H1 (cell line): Measurements from ENCODE around the gene TCAP. TPM values are rescaled to one million over a fixed set of nuclear protein-coding genes. Genes with fewer than 3 reads are reported as not detected.
"Not testable (repeated sequence)": the region's sequence is repeated elsewhere in the genome, so short reads cannot be mapped to it uniquely, and the experiment has no call there.

ENCODE experiments used
- CTCF ChIA-PET: fragments of 300-600 bp; sonication (Branson Sonifier 250); formaldehyde crosslinking; loops from one replicate; lab custom pipeline; 2021; ENCODE audit not compliant: partially characterized antibody; lab: Charles Lee
- POLR2A ChIA-PET: fragments of 300-600 bp; sonication (Branson Sonifier 250); formaldehyde crosslinking; loops from one replicate; lab custom pipeline; 2021; ENCODE audit warnings: inconsistent platforms; ENCODE audit not compliant: partially characterized antibody; lab: Charles Lee
- DNase-seq, 2 experiments: peaks; one replicate each; pipeline versions ENCODE4 v3.0.0 to v3.0.0-alpha.2; 2010 to 2022; ENCODE audit warnings: low spot score in 2 of 2, low read depth in 1 of 2, mixed read lengths in 1 of 2
- FAIRE-seq: peaks from 2 replicates; lab custom pipeline; 2011; peaks lifted over from hg19 to GRCh38; lab: Jason Lieb, UNC
- H2AFZ ChIP-seq: 2 replicates; pipeline ENCODE4 v1.8.1; 2012; ENCODE audit warnings: low read length, inconsistent platforms
- H2AK5ac ChIP-seq: 2 replicates; pipeline ENCODE4 v1.6.1; 2013; ENCODE audit warnings: low read depth, low read length
- H2BK120ac ChIP-seq: replicated peaks from 2 replicates; pipeline ENCODE3; 2013; ENCODE audit warnings: low read depth, low read length, inconsistent platforms
- H2BK12ac ChIP-seq: 2 replicates; pipeline ENCODE4 v1.6.1; 2013; ENCODE audit warnings: low read depth, low read length
- H2BK15ac ChIP-seq: 2 replicates; pipeline ENCODE4 v1.6.1; 2013; ENCODE audit warnings: low read length
- H2BK20ac ChIP-seq: 2 replicates; pipeline ENCODE4 v1.6.1; 2013; ENCODE audit warnings: low read length
- H2BK5ac ChIP-seq: 2 replicates; pipeline ENCODE4 v1.6.1; 2013; ENCODE audit warnings: low read depth, low read length
- H3K14ac ChIP-seq: 2 replicates; pipeline ENCODE4 v1.6.1; 2013; ENCODE audit warnings: inconsistent platforms; ENCODE audit not compliant: insufficient read length
- H3K18ac ChIP-seq: 2 replicates; pipeline ENCODE4 v1.6.1; 2013; ENCODE audit warnings: low read length; ENCODE audit errors: extremely low read depth
- H3K23ac ChIP-seq: 2 replicates; pipeline ENCODE4 v1.6.1; 2013; ENCODE audit warnings: inconsistent platforms; ENCODE audit not compliant: insufficient read length
- H3K23me2 ChIP-seq: 2 replicates; pipeline ENCODE4 v1.6.1; 2013; ENCODE audit warnings: low read depth, low read length
- H3K27ac ChIP-seq: 2 replicates; pipeline ENCODE4 v1.6.1; 2011; ENCODE audit warnings: low read depth, low read length, inconsistent platforms
- H3K27me3 ChIP-seq, 4 experiments: replicated peaks in 1 of 4; 1 replicate in 1 of 4; 2 replicates in 3 of 4; pipeline versions ENCODE4 v1.6.1 to v1.8.1; 2011 to 2013; ENCODE audit warnings: low read length in 3 of 4, mild to moderate bottlenecking in 3 of 4, inconsistent platforms in 2 of 4, mixed read lengths in 2 of 4, moderate library complexity in 1 of 4; ENCODE audit not compliant: control insufficient read depth in 3 of 4, insufficient read depth in 3 of 4; ENCODE audit errors: extremely low read depth in 1 of 4
- H3K36me3 ChIP-seq, 4 experiments: 2 replicates each; pipeline versions ENCODE4 v1.6.1 to v1.8.1; 2011 to 2013; ENCODE audit warnings: mild to moderate bottlenecking in 4 of 4, low read length in 3 of 4, moderate library complexity in 2 of 4, control low read depth in 1 of 4, inconsistent platforms in 1 of 4; ENCODE audit not compliant: insufficient read depth in 4 of 4, control insufficient read depth in 2 of 4
- H3K4ac ChIP-seq: replicated peaks from 2 replicates; pipeline ENCODE3; 2013; ENCODE audit warnings: low read length, low read depth, mixed read lengths, inconsistent platforms; ENCODE audit not compliant: insufficient read length
- H3K4me1 ChIP-seq, 4 experiments: replicated peaks in 1 of 4; 1 replicate in 1 of 4; 2 replicates in 3 of 4; pipeline versions ENCODE4 v1.6.1 to v1.8.1; 2011 to 2013; ENCODE audit warnings: low read length in 3 of 4, inconsistent platforms in 2 of 4, mixed read lengths in 1 of 4; ENCODE audit not compliant: insufficient read depth in 4 of 4, control insufficient read depth in 3 of 4
- H3K4me2 ChIP-seq, 2 experiments: 2 replicates each; pipeline versions ENCODE4 v1.6.1 to v1.8.1; 2011 to 2013; ENCODE audit warnings: low read depth in 2 of 2, low read length in 2 of 2, control low read depth in 1 of 2, inconsistent platforms in 1 of 2, mild to moderate bottlenecking in 1 of 2; ENCODE audit not compliant: insufficient read depth in 1 of 2
- H3K4me3 ChIP-seq, 4 experiments: fragments of 200-600, 300-600 bp in 1 of 4; sonication (generic), shearing (Covaris generic), sonication (Bioruptor Twin) in 1 of 4; 2 replicates each; pipeline versions ENCODE4 v1.5.1 to v1.8.1; 2011 to 2016; ENCODE audit warnings: low read length in 4 of 4, low read depth in 3 of 4, control low read depth in 2 of 4, inconsistent platforms in 2 of 4, mild to moderate bottlenecking in 2 of 4, mixed read lengths in 1 of 4, moderate library complexity in 1 of 4; ENCODE audit not compliant: insufficient read depth in 2 of 4; ENCODE audit errors: extremely low read depth in 1 of 4
- H3K56ac ChIP-seq: replicated peaks from 2 replicates; pipeline ENCODE3; 2013; ENCODE audit warnings: low read depth, mild to moderate bottlenecking, mixed read lengths, low read length, inconsistent platforms; ENCODE audit not compliant: insufficient read length
- H3K79me1 ChIP-seq: 2 replicates; pipeline ENCODE4 v1.6.1; 2013; ENCODE audit warnings: low read depth, low read length, control low read depth
- H3K79me2 ChIP-seq, 2 experiments: 2 replicates each; pipeline versions ENCODE4 v1.6.1 to v1.8.1; 2012 to 2013; ENCODE audit warnings: low read length in 2 of 2, mild to moderate bottlenecking in 2 of 2, inconsistent platforms in 1 of 2; ENCODE audit not compliant: insufficient read depth in 2 of 2, control insufficient read depth in 1 of 2
- H3K9ac ChIP-seq, 4 experiments: replicated peaks in 1 of 4; 1 replicate in 1 of 4; 2 replicates in 3 of 4; pipeline versions ENCODE4 v1.6.1 to v1.8.1; 2011 to 2013; ENCODE audit warnings: low read depth in 3 of 4, low read length in 3 of 4, control low read depth in 2 of 4, mild to moderate bottlenecking in 2 of 4, moderate library complexity in 2 of 4, inconsistent platforms in 1 of 4; ENCODE audit errors: extremely low read depth in 1 of 4
- H3K9me3 ChIP-seq, 2 experiments: 2 replicates each; pipeline versions ENCODE4 v1.6.1 to v1.8.1; 2012 to 2013; ENCODE audit warnings: mild to moderate bottlenecking in 2 of 2, moderate library complexity in 2 of 2, control low read depth in 1 of 2, inconsistent platforms in 1 of 2, low read depth in 1 of 2, low read length in 1 of 2, mixed read lengths in 1 of 2; ENCODE audit not compliant: insufficient read depth in 2 of 2
- H4K20me1 ChIP-seq, 2 experiments: replicated peaks in 1 of 2; 2 replicates each; pipeline versions ENCODE3 to v1.8.1; 2011 to 2013; ENCODE audit warnings: inconsistent platforms in 2 of 2, low read length in 2 of 2, mild to moderate bottlenecking in 1 of 2; ENCODE audit not compliant: insufficient read depth in 2 of 2, control insufficient read depth in 1 of 2
- H4K5ac ChIP-seq: 2 replicates; pipeline ENCODE4 v1.6.1; 2013; ENCODE audit warnings: low read length, low read depth, mixed read lengths, inconsistent platforms; ENCODE audit not compliant: insufficient read length
- H4K8ac ChIP-seq: 2 replicates; pipeline ENCODE4 v1.8.0; 2013; ENCODE audit warnings: mild to moderate bottlenecking, moderate library complexity, low read length, inconsistent platforms; ENCODE audit not compliant: insufficient read depth; ENCODE audit errors: extremely low read depth
- H4K91ac ChIP-seq: replicated peaks from 2 replicates; pipeline ENCODE3; 2013; ENCODE audit warnings: low read length, mixed read lengths, inconsistent platforms; ENCODE audit not compliant: insufficient read length
- WGBS, 2 experiments: shearing (Covaris generic) in 1 of 2; methylation state at CpG; one replicate each; pipeline versions ENCODE4 v1.1.6 to v1.1.7; 2013 to 2015; ENCODE audit warnings: low lambda C conversion rate in 2 of 2, mixed read lengths in 2 of 2, inconsistent platforms in 1 of 2, low coverage in 1 of 2, missing lambda C conversion rate in 1 of 2; ENCODE audit not compliant: insufficient replicate concordance in 2 of 2, insufficient coverage in 1 of 2, insufficient read length in 1 of 2; ENCODE audit errors: extremely low coverage in 1 of 2, missing lambda C conversion rate in 1 of 2; 5-methylcytosine and 5-hydroxymethylcytosine counted together
- polyA plus RNA-seq, 7 experiments: library from polyadenylated mRNA; depleted of rRNA in 3 of 7; stranded (reverse) in 5 of 7; unstranded in 2 of 7; fragments of >200 nt in 5 of 7; fragments of 200-250 nt in 2 of 7; gene quantifications; 1 replicate in 5 of 7; 2 replicates in 1 of 7; 4 replicates in 1 of 7; pipeline versions ENCODE4 v1.2.1 to v1.2.3, GENCODE V29; 2011 to 2013; ENCODE audit warnings: missing spikeins in 2 of 7, mixed read lengths in 2 of 7
- total RNA-seq: library from RNA; stranded (reverse); fragmentation: NEBNext Ultra II Directional; extraction: Animal tissue kit (Norgen Biotek cat#: 25700); gene quantifications from 2 replicates; pipeline ENCODE4 v1.2.1, GENCODE V29; 2021

TCAP gene
- total and polyA plus RNA-seq, 2 of the 8 experiments (the other 6 are each of a cell fraction or from before 2014, with no cell fraction given) = 0.82 to 1.4 TPM

DNA sequence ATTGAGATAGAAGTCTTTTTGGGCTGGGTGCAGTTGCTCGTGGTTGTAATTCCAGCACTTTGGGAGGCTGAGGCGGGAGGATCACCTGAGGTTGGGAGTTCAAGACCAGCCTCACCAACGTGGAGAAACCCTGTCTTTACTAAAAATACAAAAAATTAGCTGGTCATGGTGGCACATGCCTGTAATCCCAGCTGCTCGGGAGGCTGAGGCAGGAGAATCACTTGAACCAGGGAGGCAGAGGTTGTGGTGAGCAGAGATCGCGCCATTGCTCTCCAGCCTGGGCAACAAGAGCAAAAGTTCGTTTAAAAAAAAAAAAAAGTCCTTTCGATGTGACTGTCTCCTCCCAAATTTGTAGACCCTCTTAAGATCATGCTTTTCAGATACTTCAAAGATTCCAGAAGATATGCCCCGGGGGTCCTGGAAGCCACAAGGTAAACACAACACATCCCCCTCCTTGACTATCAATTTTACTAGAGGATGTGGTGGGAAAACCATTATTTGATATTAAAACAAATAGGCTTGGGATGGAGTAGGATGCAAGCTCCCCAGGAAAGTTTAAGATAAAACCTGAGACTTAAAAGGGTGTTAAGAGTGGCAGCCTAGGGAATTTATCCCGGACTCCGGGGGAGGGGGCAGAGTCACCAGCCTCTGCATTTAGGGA is 34.1 kb downstream of the TCAP start:
- peak overlapping the region; percentile 60 for H4K5ac ChIP-seq
- H3K36me3 ChIP-seq, H3K4ac ChIP-seq, FAIRE-seq, H3K27me3 ChIP-seq, H2BK12ac ChIP-seq, H2BK20ac ChIP-seq, H2AK5ac ChIP-seq, H3K79me1 ChIP-seq, H3K23ac ChIP-seq, H2BK120ac ChIP-seq, H3K18ac ChIP-seq, H4K8ac ChIP-seq, H2BK15ac ChIP-seq, H3K9me3 ChIP-seq, DNase-seq, H3K14ac ChIP-seq, H2AFZ ChIP-seq: not testable (repeated sequence)
- ChIA-PET CTCF (interaction anchor here (0.7 to 52.4 kb wide), 14 partner anchors 9 to 124 kb away, joined by 3 to 1885 read pairs (median 4); partner anchors contain the start of genes MIEN1, PGAP3, PNMT and PPP1R1B), POLR2A (interaction anchor here (0.8 to 38.1 kb wide), 14 partner anchors 16 to 103 kb away, joined by 3 to 708 read pairs (median 4); partner anchors contain the start of genes MIEN1, PGAP3, PNMT and STARD3)
- peak overlapping the region; percentile 67 for H4K91ac ChIP-seq
- H3K4me3 ChIP-seq = peak overlapping the region; percentile 78 to 98 (median 89)
- peak overlapping the region; percentile 5 for H3K56ac ChIP-seq
- peaks cover 25 to 48% (median 34%) of the 10 kb centered on the region in 4 experiments for H3K4me1 ChIP-seq
- peaks cover 34 to 63% of the 10 kb centered on the region in 2 experiments for H3K79me2 ChIP-seq
- 52% methylated on average over 11 of the region's 11 CpGs; no CpG with 5 or more reads in 1 of the 2 experiments for WGBS, 2 experiments
- peak overlapping the region; percentile 37; the same call in 1 of the 2 replicates for H2BK5ac ChIP-seq
- H3K23me2 ChIP-seq = peaks cover 13% of the 10 kb centered on the region
- peaks cover 8 to 10% of the 10 kb centered on the region in 2 experiments for H4K20me1 ChIP-seq
- H3K27ac ChIP-seq = 0 out of 2 replicates have a peak overlapping the region, but pooled peaks have one; percentile 68
- H3K4me2 ChIP-seq = peak overlapping the region; percentile 88 to 94
- H3K9ac ChIP-seq = peak overlapping the region in 3 of 4 experiments; percentile 55 to 74 (median 70); a peak in 3 of 7 replicates
